Esophagus squamous epithelium (tissue), 5 donors: Measurements from ENCODE around the gene PSIP1. TPM values are rescaled to one million over a fixed set of nuclear protein-coding genes. Genes with fewer than 3 reads are reported as not detected.

Experiments used
- DNase-seq: peaks from one replicate; lab custom pipeline; 2025; lab: John Stamatoyannopoulos, UW
- H3K27ac ChIP-seq, 4 donors: fragments of 200-600 bp; sonication (generic); one replicate each; pipeline ENCODE4 v1.5.1; 2016 to 2019; ENCODE audit warnings: mild to moderate bottlenecking in 1 of 4
- H3K27me3 ChIP-seq, 4 donors: fragments of 200-600 bp; sonication (generic); 1 replicate in 3 of 4; 2 replicates in 1 of 4; pipeline versions ENCODE4 v1.5.1 to v1.6.0; 2017 to 2021; ENCODE audit warnings: antibody characterized with exemption in 1 of 4
- H3K36me3 ChIP-seq, 3 donors: fragments of 200-600 bp; sonication (generic); one replicate each; pipeline ENCODE4 v1.5.1; 2016 to 2019
- H3K4me1 ChIP-seq, 3 donors: fragments of 200-600 bp; sonication (generic); one replicate each; pipeline ENCODE4 v1.5.1; 2017 to 2019
- H3K4me3 ChIP-seq, 4 donors: fragments of 200-600 bp; sonication (generic); 1 replicate in 3 of 4; 2 replicates in 1 of 4; pipeline ENCODE4 v1.5.1; 2016 to 2019; ENCODE audit warnings: mild to moderate bottlenecking in 2 of 4, moderate library complexity in 1 of 4
- H3K9me3 ChIP-seq, 3 donors: fragments of 200-600 bp; sonication (generic); one replicate each; pipeline ENCODE4 v1.5.1; 2016 to 2019
- POLR2A ChIP-seq, 4 donors: fragments of 450-650 bp; IDR thresholded peaks; one replicate each; pipeline ENCODE4 v1.6.1; 2017; ENCODE audit warnings: antibody characterized with exemption in 4 of 4, mild to moderate bottlenecking in 4 of 4, moderate library complexity in 3 of 4
- WGBS, 2 donors: methylation state at CpG; one replicate each; pipeline ENCODE4 v1.1.5; 2018; 5-methylcytosine and 5-hydroxymethylcytosine counted together
- intact Hi-C: fragments of 100-400 bp; cut with DNase I; formaldehyde crosslinking; loops from one replicate; pipeline ENCODE4 v1.15.0; 2022
- total RNA-seq, 4 donors: library from RNA; depleted of rRNA; stranded (reverse); fragments of >200 nt; gene quantifications; one replicate each; pipeline ENCODE4 v1.1.0, GENCODE V29; 2016
- TF ChIP-seq, protein P1 (sequence below), 6 experiments: fragments of 450-650 bp in 4 of 6; fragments of 200-600 bp in 2 of 6; sonication (generic) in 2 of 6; IDR thresholded peaks; one replicate each; pipeline ENCODE4 v1.5.1; 2016 to 2019; ENCODE audit warnings: antibody characterized with exemption in 6 of 6, mild to moderate bottlenecking in 4 of 6, moderate library complexity in 4 of 6
- donor health status: DM: yes; HTN: yes; CAD: no.

PSIP1 gene
- total RNA-seq = 10 to 100 TPM in 3 of 4 donors, 1 to 10 TPM in 1; 6.7 to 26.1 (median 17.7) TPM

DNA sequence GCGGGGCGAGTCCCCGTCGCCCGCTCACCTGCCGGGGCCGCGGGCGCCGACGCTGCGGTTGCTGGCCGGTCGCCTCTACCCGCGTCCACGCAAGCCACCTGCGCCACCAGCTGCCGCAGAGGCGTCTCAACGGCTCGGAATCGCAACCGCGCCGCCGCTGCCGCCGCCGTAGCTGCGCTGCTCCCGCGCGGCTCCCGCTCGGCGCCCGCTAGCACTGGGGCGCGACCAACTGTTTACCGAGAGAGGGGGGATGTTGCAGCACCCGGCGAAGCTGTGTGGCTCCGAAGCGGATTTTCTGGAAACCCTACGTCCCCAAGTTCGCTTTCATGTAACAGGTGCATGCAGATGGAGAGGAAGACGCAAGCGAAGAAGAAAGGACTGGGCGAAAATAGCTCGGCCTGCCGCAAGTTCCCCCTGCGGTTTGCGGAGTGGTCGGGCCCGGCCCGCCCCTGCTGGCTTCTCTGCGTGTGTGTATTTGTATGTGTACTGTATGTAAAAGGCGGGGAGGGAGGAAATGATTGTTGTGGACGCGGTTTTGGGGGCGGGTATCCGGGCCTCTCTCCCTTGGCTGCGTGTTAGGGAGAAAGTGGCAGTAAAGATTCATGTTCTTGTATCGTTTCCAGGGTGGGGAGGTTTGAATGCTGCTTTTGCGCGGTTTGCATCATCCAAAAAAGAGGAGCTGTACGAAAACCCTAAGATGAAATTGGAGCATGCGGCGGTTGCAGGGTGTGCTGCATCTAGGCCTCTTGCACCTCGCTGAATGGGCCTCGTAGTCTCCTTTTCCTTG is at the start of gene PSIP1:
PSIP1 (minus strand) TSS at position 182 of the 787 bp plus-strand sequence. CDS start 782 bp downstream, outside the sequence.
- intact Hi-C loops = no loop called here
- Histone ChIP-seq H3K9me3 (no peaks in the 10 kb centered on the region), H3K4me1 (peaks cover 4 to 32% (median 12%) of the 10 kb centered on the region in 3 donors), H3K4me3 (peak within 1 kb of the TSS; percentile 97 to 98 (median 98)), H3K27me3 (no peaks in the 10 kb centered on the region), H3K36me3 (peaks cover 0 to 18% (median 0%) of the 10 kb centered on the region in 3 donors), H3K27ac (peak within 1 kb of the TSS; percentile 90 to 96 (median 93))
- peak; percentile 55 for DNase-seq
- 0% methylated on average over 11 to 32 of the region's 72 CpGs for WGBS, 2 donors
- TF ChIP-seq POLR2A (IDR thresholded peaks at IDR 0.05) = peak in 2 of 4 donors; percentile 55 to 75
- TF ChIP-seq, protein P1, sequence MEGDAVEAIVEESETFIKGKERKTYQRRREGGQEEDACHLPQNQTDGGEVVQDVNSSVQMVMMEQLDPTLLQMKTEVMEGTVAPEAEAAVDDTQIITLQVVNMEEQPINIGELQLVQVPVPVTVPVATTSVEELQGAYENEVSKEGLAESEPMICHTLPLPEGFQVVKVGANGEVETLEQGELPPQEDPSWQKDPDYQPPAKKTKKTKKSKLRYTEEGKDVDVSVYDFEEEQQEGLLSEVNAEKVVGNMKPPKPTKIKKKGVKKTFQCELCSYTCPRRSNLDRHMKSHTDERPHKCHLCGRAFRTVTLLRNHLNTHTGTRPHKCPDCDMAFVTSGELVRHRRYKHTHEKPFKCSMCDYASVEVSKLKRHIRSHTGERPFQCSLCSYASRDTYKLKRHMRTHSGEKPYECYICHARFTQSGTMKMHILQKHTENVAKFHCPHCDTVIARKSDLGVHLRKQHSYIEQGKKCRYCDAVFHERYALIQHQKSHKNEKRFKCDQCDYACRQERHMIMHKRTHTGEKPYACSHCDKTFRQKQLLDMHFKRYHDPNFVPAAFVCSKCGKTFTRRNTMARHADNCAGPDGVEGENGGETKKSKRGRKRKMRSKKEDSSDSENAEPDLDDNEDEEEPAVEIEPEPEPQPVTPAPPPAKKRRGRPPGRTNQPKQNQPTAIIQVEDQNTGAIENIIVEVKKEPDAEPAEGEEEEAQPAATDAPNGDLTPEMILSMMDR (IDR thresholded peaks at IDR 0.05) = peak in 4 of 6 experiments; percentile 8 to 43 (median 32)

DNA sequence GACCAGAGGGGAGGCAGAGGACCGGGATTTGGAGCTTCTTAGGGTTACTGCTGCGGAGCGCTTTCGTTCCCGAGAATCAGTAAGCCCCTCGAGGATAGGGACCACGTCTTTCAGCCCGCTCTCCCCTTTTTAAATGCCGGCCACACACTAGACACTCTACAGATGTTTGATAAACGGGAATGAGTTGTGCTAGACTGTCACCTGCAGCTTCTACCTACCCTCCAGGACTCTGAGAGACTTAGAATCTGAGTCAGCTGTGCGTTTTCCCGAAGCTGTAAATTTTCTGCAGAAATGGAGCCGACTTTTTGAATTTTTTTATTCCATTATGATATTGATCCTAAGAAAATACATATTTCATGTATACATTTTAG is 42.7 kb upstream of the PSIP1 start:
- intact Hi-C loops = no loop called here
- DNase-seq = no peak
- peak overlapping the region; percentile 66 to 79 (median 70) for H3K4me3 ChIP-seq
- H3K9me3 ChIP-seq = no peaks in the 10 kb centered on the region
- TF ChIP-seq, protein P1 (IDR thresholded peaks at IDR 0.05) = no peak
- no peak for TF ChIP-seq POLR2A (IDR thresholded peaks at IDR 0.05)
- WGBS, 2 donors = 0 to 2% methylated on average over 12 to 13 of the region's 13 CpGs
- H3K4me1 ChIP-seq = peaks cover 4 to 19% (median 6%) of the 10 kb centered on the region in 3 donors
- no peaks in the 10 kb centered on the region for H3K36me3 ChIP-seq
- peak overlapping the region; percentile 85 to 92 (median 88) for H3K27ac ChIP-seq
- H3K27me3 ChIP-seq = no peaks in the 10 kb centered on the region

DNA sequence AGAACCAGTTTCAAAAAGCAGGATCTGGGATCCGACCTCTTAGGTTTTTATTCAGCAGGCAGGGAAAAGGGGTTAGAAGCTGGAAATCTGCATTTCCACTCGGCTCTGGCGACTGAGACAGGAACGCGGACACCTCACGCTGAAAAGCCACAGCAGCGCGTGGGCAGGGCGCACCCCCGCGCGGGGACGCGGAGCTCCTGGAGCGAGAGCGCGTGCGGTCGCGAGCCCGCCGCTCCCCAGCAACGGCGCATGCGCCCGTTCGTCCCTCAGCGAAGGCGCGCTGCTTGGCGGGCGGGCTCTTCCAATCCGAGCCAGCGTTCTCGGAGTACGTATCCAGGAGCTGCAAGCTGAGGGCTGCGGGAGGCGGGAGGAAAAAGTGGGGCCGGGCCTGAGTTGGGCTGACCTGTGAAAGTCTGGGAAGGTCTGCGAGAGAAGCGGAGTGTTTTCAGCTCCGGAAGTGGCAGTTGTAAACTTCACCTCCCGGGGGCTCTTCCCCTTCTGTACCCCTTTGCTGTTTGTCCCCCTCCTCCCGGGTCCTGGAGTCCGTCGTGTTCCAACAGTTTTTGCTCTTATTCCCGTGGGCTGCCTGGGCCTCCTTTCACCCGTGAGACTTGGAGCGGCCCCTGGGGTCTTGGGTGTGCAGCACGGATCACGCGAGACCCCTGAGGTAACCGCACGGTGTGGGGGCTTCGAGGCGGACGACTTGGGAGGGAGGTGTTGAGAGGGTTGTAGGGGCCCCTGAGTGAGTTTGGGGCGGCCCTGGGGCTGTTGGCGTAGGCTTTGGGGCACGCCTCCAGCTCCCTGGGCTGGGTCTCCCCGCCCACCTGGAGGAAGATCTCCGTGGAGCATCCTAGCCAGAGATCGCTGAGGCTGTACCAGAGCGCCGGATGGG is 42.1 kb upstream of the PSIP1 start, which contains the start of gene CCDC171:
CCDC171 (plus strand) TSS at position 408 of the 892 bp plus-strand sequence. CDS start 11,046 bp downstream, outside the sequence.
- no peaks in the 10 kb centered on the region for H3K36me3 ChIP-seq
- peak in 3 of 4 donors; percentile 34 to 68 (median 61) for TF ChIP-seq POLR2A (IDR thresholded peaks at IDR 0.05)
- TF ChIP-seq, protein P1 (IDR thresholded peaks at IDR 0.05) = no peak
- peaks cover 4 to 19% (median 6%) of the 10 kb centered on the region in 3 donors for H3K4me1 ChIP-seq
- WGBS, 2 donors = 0 to 1% methylated on average over 7 to 21 of the region's 65 CpGs
- no peaks in the 10 kb centered on the region for H3K9me3 ChIP-seq
- intact Hi-C loops = no loop called here
- peak; percentile 24 for DNase-seq
- H3K27ac ChIP-seq = peak within 1 kb of the TSS; percentile 85 to 92 (median 88)
- peak within 1 kb of the TSS; percentile 66 to 79 (median 70) for H3K4me3 ChIP-seq
- H3K27me3 ChIP-seq = no peaks in the 10 kb centered on the region

DNA sequence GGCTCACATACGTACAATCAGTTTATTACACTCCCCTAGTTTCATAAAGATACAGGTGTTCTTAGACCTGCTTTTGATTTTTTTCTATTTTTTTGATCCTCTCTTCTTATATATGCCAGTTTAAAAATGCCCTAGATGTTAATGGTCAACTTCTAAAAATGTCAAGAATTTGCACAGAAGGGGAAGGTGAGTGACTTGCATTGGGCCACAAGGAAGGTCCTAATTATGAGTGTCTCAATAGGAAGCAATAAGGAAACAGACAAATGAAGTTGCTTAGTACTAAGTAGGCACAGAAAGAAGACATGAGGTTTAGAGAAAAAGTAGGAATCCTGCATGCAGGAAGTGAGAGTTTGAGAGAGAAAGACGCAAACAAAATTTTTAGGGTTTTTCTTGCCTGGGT is 38.8 kb upstream of the PSIP1 start:
- Histone ChIP-seq H3K27ac (no peak overlapping the region), H3K4me1 (peaks cover 4 to 19% (median 6%) of the 10 kb centered on the region in 3 donors), H3K27me3 (no peaks in the 10 kb centered on the region), H3K36me3 (no peaks in the 10 kb centered on the region), H3K9me3 (no peaks in the 10 kb centered on the region), H3K4me3 (no peak overlapping the region)
- DNase-seq = no peak
- intact Hi-C loops = no loop called here
- TF ChIP-seq, protein P1 (IDR thresholded peaks at IDR 0.05) = no peak
- no peak for TF ChIP-seq POLR2A (IDR thresholded peaks at IDR 0.05)
- 88 to 90% methylated on average over 2 of the region's 2 CpGs for WGBS, 2 donors
